Colonic mucosa (tissue), 4 donors: ENCODE data around the gene IFT22. TPM values are rescaled to one million over a fixed set of nuclear protein-coding genes. Genes with fewer than 3 reads are reported as not detected.
"Not testable (repeated sequence)": the region's sequence is repeated elsewhere in the genome, so short reads cannot be mapped to it uniquely, and the experiment has no call there.

Experiments used
- DNase-seq: peaks from one replicate; pipeline ENCODE4 v3.0.0-alpha.2; 2020
- H3K27ac ChIP-seq: fragments of 200-600 bp; one replicate; pipeline ENCODE4 v1.8.0; 2021
- H3K27me3 ChIP-seq: fragments of 200-600 bp; one replicate; pipeline ENCODE4 v1.8.0; 2021
- H3K36me3 ChIP-seq: fragments of 200-600 bp; one replicate; pipeline ENCODE4 v1.8.0; 2021
- H3K4me1 ChIP-seq: fragments of 200-600 bp; one replicate; pipeline ENCODE4 v1.8.0; 2021; ENCODE audit warnings: mild to moderate bottlenecking
- H3K4me3 ChIP-seq: fragments of 200-600 bp; one replicate; pipeline ENCODE4 v1.8.0; 2021
- H3K9ac ChIP-seq, 2 donors: one replicate each; pipeline ENCODE4 v1.7.0; 2013; ENCODE audit warnings: control low read depth in 2 of 2, low read depth in 2 of 2, low read length in 2 of 2
- H3K9me3 ChIP-seq: fragments of 200-600 bp; one replicate; pipeline ENCODE4 v1.8.0; 2021
- CTCF ChIP-seq: fragments of 200-600 bp; IDR thresholded peaks from one replicate; pipeline ENCODE4 v1.8.0; 2022; ENCODE audit warnings: antibody characterized with exemption, mild to moderate bottlenecking
- intact Hi-C: fragments of 100-400 bp; cut with DNase I; formaldehyde crosslinking; loops from one replicate; pipeline ENCODE4 v1.14.1; 2022
- total RNA-seq, 2 donors: library from RNA; stranded (reverse); fragmentation: NEBNext Ultra II Directional in 1 of 2; extraction: Animal tissue kit (Norgen Biotek cat#: 25700) in 1 of 2; gene quantifications; one replicate each; pipeline ENCODE4 v1.2.1, GENCODE V29; 2021
- donor health status: healthy.
- donor health status: DM: no; HTN: no; CAD: no.
- donor health status: DM: no; HTN: no; CAD: no.

Gene IFT22
- total RNA-seq, 2 donors from 2014 or later: 11.3 to 12.9 TPM

- Histone ChIP-seq H3K9ac (no peak overlapping the region), H3K9me3 (no peaks in the 10 kb centered on the region), H3K27ac (no peak overlapping the region), H3K27me3 (no peaks in the 10 kb centered on the region), H3K4me1 (no peaks in the 10 kb centered on the region), H3K4me3 (no peak overlapping the region), H3K36me3 (no peaks in the 10 kb centered on the region)
- TF ChIP-seq CTCF: no peak
- no peak for DNase-seq
- intact Hi-C loops: no loop called here
These were observed 48.4 kb downstream of the IFT22 start for GRCh38 chr7:101273206-101273605.

GRCh38 chr7:101271021-101271420, 50.6 kb downstream of the IFT22 start:
- Histone ChIP-seq H3K27me3 (no peaks in the 10 kb centered on the region), H3K4me1 (no peaks in the 10 kb centered on the region), H3K4me3 (no peak overlapping the region), H3K27ac (no peak overlapping the region), H3K9ac (no peak overlapping the region), H3K9me3 (no peaks in the 10 kb centered on the region), H3K36me3 (no peaks in the 10 kb centered on the region)
- TF ChIP-seq CTCF: no peak
- intact Hi-C loops: no loop called here
- DNase-seq: no peak

GRCh38 chr7:101269664-101270063, 51.9 kb downstream of the IFT22 start:
- Histone ChIP-seq H3K4me3 (no peak overlapping the region), H3K9ac (no peak overlapping the region), H3K9me3 (no peaks in the 10 kb centered on the region), H3K27me3 (no peaks in the 10 kb centered on the region), H3K36me3 (no peaks in the 10 kb centered on the region), H3K4me1 (no peaks in the 10 kb centered on the region), H3K27ac (no peak overlapping the region)
- no peak for DNase-seq
- intact Hi-C loops: no loop called here
- TF ChIP-seq CTCF: no peak

GRCh38 chr7:101265622-101266516, 55.7 kb downstream of the IFT22 start:
- Histone ChIP-seq H3K4me3 (no peak overlapping the region), H3K27me3 (no peaks in the 10 kb centered on the region), H3K36me3 (no peaks in the 10 kb centered on the region), H3K9ac (no peak overlapping the region), H3K4me1 (no peaks in the 10 kb centered on the region), H3K9me3 (no peaks in the 10 kb centered on the region), H3K27ac (no peak overlapping the region)
- no peak for TF ChIP-seq CTCF
- intact Hi-C loops: no loop called here
- DNase-seq: no peak

DNA sequence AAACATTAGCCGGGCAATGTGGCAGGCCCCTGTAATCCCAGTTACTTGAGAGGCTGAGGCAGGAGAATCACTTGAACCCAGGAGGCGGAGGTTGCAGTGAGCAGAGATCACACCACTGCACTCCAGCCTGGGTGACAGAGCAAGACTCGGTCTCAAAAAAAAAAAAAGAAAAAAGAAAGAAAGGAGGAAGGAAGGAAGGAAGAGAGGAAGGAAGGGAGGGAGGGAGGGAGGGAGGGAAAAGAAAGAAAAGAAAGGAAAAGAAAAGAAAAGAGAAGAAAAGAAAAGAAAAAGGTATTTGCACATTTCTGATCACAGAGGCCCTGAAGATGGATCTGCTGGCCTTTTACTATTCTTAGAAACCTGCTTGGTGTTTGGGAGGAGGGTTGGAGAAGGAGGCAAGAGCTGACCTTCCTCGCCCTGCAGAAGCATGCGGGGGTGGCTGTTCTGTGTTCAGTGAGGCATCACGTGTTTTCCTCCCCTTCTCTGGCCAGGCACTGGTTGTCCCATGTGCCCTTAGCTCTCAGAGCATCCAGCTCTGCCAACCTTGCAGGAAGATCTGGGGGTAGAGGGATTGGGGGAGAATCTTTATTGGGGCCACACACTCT, 57.4 kb downstream of the IFT22 start:
- H3K4me1 ChIP-seq, H3K4me3 ChIP-seq, DNase-seq, H3K9ac ChIP-seq, H3K36me3 ChIP-seq, H3K27me3 ChIP-seq, H3K9me3 ChIP-seq, H3K27ac ChIP-seq, intact Hi-C loops: not testable (repeated sequence)

Other genes with a start within 250 kb of the IFT22 start
- 10 to 100 TPM; 33.7 to 47.9 TPM for gene TRIM56, start 236.3 kb downstream of the IFT22 start, total RNA-seq
- gene SERPINE1, start 194.7 kb downstream of the IFT22 start, total RNA-seq: 1 to 10 TPM; 1.4 to 6.1 TPM
- gene AP1S1, start 167.3 kb downstream of the IFT22 start, total RNA-seq: 100 to 1,000 TPM; 111 to 127 TPM
- gene VGF, start 156.2 kb downstream of the IFT22 start, total RNA-seq: 1 to 10 TPM in 1 of 2 donors, under 1 TPM in 1; 0.90 to 3.1 TPM
- gene NAT16, start 141.5 kb downstream of the IFT22 start, total RNA-seq: not detected
- 10 to 100 TPM; 33.2 to 47.7 TPM for gene MOGAT3, start 120.8 kb downstream of the IFT22 start, total RNA-seq
- gene PLOD3, start 104.2 kb downstream of the IFT22 start, total RNA-seq: 100 to 1,000 TPM in 1 of 2 donors, 10 to 100 TPM in 1; 67.9 to 149 TPM
- gene ZNHIT1, start 103.6 kb downstream of the IFT22 start, total RNA-seq: 10 to 100 TPM; 85.7 to 98.1 TPM
- 10 to 100 TPM; 32.2 to 49.5 TPM for gene CLDN15, start 84.0 kb downstream of the IFT22 start, total RNA-seq
- 100 to 1,000 TPM; 132 to 148 TPM for gene FIS1, start 76.7 kb downstream of the IFT22 start, total RNA-seq
- gene COL26A1, start 41.1 kb upstream of the IFT22 start, total RNA-seq: under 1 TPM in 1 of 2 donors, not detected in 1; 0.35 TPM